ENCODE measurements around the gene CEND1.

CEND1 gene

DNA sequence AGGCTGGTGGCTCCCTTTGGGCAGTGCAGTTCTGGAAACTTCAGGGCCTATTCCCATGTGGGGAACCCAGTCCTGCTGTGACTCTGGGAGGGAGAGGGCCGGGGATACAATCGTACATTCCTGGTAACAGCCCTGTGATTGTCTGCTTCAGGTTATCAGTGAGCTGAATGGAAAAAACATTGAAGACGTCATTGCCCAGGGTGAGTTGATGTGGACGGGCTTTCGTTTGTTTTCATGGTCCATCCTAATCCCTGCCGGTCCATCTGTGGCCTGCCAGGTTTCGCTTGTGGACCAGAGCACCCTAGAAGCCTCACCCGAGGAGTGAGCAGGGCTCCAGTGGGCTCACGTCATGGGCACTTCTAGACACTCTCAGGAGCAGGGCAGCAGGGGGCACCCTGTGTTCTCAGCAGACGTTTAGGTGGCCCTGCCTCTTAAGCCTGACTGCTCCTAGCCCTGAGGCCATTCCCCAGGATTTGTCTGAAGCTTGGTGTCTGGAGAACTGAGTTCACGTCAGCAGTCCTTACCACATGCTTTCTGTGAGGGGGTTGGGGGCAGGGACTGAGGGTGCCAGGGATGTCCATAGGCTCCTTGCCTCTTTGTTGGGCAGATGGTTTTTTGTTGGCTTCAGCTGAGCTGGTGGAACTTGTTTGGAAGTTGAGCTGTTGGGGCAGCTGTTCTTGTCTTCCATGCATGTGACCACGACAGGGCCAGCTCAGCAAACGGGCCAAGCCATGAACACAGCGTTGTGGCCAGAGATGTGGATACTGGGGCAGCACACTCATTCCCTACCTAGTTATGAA is 21.8 kb upstream of the CEND1 start:
- peaks cover 3% of the 10 kb centered on the region for H3K27me3 Mint-ChIP-seq
- H3K27ac Mint-ChIP-seq = peak overlapping the region; percentile 90
- peak overlapping the region; percentile 91 for H3K4me3 Mint-ChIP-seq
- no peaks in the 10 kb centered on the region for H3K9me3 Mint-ChIP-seq
- no peak for DNase-seq
- CTCF ChIA-PET = no interaction called here
- H3K36me3 Mint-ChIP-seq = peaks cover 26% of the 10 kb centered on the region
- H3K4me1 Mint-ChIP-seq = peaks cover 44% of the 10 kb centered on the region

DNA sequence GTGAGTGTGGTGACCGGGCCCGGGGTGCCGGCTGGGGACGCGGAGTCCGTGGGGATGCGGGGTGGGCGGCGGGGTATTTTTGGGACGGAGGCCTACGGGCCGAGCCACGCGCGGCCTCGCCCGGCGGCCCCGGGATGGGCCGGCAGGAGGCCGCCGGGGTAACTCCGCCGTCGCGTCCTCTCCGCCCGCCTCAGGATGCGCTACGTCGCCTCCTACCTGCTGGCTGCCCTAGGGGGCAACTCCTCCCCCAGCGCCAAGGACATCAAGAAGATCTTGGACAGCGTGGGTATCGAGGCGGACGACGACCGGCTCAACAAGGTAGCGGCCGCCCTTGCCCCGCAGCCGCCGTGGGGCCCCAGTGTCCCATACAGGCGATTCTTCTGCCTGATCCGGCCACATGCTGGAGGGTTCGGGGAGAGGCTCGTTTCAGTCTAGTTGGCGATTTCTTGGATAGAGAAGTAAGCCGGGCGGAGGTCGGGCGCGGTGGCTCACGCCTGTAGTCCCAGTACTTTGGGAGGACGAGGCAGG is 20.2 kb upstream of the CEND1 start:
- peaks cover 26% of the 10 kb centered on the region for H3K36me3 Mint-ChIP-seq
- peak overlapping the region; percentile 97 for H3K27ac Mint-ChIP-seq
- peaks cover 53% of the 10 kb centered on the region for H3K4me1 Mint-ChIP-seq
- DNase-seq = no peak
- peaks cover 3% of the 10 kb centered on the region for H3K27me3 Mint-ChIP-seq
- CTCF ChIA-PET = no interaction called here
- peak overlapping the region; percentile 91 for H3K4me3 Mint-ChIP-seq
- no peaks in the 10 kb centered on the region for H3K9me3 Mint-ChIP-seq

DNA sequence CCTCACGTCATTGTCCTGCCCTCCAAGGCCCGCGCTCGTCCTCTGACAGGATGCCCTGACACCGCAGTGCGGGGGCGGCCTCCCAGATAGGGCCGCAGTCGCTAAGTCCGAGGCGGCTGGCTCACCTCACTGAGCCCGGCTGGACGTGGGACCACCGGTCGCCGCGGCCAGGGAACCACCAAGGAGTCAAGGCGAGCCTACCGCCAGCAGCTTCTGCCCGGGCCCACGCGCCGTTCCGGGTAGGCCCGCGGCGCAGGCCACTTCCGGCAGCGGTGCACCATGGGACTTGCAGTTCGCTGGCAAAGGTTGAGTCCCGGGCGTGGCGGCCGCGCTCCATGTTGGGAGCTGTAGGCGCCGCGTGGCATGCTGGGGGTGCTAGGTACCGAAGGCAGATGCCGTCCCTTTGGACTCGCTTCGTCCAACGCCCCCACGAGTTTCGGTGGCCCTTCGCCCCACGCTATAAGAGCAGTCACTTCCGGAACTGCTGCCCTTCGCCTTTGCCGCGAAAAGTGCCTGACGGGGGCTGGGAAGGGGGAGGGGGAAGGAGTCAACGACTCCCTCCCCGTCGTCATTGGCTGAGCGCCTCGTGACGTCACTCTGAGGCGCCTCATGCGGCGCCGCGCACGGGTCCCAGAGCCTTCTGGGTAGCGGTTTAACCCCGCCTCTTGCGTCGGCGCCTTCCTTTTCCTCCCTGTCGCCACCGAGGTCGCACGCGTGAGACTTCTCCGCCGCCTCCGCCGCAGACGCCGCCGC is 19.6 kb upstream of the CEND1 start, which contains the start of gene RPLP2:
Gene RPLP2, plus strand, starts transcription at position 681 of the 753 bp plus-strand sequence. CDS start 268 bp downstream, outside the sequence.
- DNase-seq = peak; percentile 98
- Mint-ChIP-seq H3K9me3 (no peaks in the 10 kb centered on the region), H3K4me1 (peaks cover 55% of the 10 kb centered on the region), H3K27me3 (peaks cover 3% of the 10 kb centered on the region), H3K27ac (peak within 1 kb of the TSS; percentile 97), H3K36me3 (peaks cover 26% of the 10 kb centered on the region), H3K4me3 (peak within 1 kb of the TSS; percentile 91)
- CTCF ChIA-PET = no interaction called here

DNA sequence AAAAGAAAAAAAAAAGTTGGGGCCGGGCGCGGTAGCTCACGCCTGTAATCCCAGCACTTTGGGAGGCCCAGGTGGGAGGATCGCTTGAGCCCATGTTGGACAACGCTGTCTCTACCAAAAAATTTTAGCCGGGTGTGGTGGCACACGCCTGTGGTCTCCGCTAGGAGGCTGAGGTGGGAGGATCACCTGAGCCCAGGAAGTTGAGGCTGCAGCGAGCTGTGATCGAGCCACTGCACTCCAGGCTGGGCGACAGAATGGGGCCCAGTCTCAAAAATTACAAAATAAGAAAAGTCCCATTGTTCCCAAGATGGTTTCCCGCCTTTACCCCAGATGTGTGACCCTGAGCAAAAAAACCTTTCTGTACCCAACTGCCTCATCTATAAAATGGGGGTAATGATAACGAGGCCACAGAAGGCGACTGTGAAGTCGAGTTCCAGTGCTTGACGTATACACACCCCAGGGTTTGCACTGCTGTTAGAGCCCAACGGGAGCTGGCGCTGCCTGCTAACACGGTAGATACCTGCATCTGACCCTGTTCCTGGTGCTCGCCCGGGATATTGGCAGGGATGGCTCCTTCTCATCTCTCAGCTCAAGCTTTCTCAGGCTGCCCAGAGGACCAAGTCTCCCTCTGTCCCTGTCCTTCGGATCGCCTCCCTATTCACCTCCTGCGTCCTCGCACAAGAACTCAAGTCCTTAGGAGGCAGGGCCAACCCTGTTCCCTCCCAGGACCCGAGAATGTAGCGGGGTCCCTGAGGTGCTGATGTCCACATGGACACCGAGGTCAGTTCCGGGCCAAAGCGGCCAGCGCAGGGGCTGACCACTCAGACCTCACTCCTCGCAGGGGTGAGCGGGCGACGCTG is 18.8 kb upstream of the CEND1 start:
- peak; percentile 42 for DNase-seq
- no peaks in the 10 kb centered on the region for H3K9me3 Mint-ChIP-seq

DNA sequence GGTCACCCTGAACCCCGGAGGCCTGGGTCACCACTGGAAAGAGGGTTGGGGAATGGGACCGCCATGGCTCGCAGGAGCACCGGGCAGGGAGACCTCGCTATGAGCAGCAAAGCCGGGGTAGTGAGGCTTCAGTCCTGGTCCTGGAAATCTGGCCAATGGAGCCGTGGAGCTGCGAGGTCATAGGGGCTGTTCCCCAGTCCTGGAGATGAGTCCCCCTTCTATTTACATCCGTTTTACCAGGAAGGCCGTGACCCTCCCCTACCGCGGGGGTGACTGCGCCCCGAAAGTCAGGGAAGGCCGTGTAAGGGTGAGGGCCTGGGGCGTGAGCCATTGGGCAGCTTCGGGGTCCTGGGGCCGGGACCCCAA is 14.7 kb upstream of the CEND1 start:
- Mint-ChIP-seq H3K27ac (peak overlapping the region; percentile 84), H3K4me3 (peak overlapping the region; percentile 82), H3K9me3 (no peaks in the 10 kb centered on the region), H3K27me3 (peaks cover 2% of the 10 kb centered on the region), H3K36me3 (peaks cover 6% of the 10 kb centered on the region), H3K4me1 (peaks cover 41% of the 10 kb centered on the region)
- CTCF ChIA-PET = no interaction called here
- DNase-seq = no peak

More for the DNA sequence above, 18.8 kb upstream of the CEND1 start:
- Mint-ChIP-seq H3K4me1 (peaks cover 59% of the 10 kb centered on the region), H3K4me3 (peak overlapping the region; percentile 91), H3K27me3 (peaks cover 3% of the 10 kb centered on the region), H3K27ac (peak overlapping the region; percentile 97), H3K36me3 (peaks cover 23% of the 10 kb centered on the region)
- CTCF ChIA-PET = interaction anchor here (0.7 kb wide), 1 partner anchor 151 kb away, joined by 3 read pairs; no protein-coding TSS in a partner anchor

DNA sequence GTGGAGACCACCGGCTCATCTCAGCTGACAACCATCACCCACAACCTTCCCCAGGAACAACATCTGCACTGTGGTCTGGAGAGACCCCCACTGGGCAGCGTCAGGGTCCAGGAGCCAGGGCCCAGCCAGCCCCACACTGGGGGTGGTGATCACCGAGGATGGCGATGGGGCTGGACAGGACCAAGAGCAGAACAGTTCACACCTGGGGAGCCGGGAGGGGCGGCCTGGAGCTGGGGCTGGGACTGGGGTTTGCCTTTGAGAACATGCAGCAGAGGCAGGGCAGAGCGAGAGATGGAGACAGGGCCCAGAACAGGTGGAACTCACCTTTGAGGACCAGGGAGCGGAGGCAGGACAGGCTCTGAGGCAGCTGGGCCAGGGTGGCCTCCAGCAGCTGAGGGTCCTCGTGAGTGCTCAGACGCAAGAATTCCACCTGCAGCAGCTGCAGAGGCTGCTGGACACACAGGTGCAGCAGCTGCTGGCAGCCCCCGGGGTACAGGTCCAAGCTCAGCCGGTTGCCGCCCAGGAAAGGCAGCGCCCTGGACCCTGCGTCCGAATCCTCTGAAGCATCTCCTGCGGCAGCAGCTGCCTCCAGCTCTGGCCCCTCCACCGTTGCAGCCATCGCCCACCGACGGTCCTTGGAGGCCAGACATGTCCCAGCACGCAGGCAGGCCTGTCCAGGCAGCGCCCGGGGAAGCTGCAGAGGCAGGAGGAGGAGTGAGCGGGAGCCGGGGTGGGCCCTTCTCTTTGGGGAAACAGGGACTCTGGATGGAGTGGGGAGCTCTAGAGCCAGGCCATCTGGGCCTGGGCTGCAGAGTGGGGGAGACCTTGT is 14.1 kb upstream of the CEND1 start:
- no peaks in the 10 kb centered on the region for H3K9me3 Mint-ChIP-seq
- peaks cover 40% of the 10 kb centered on the region for H3K4me1 Mint-ChIP-seq
- H3K27me3 Mint-ChIP-seq = no peaks in the 10 kb centered on the region
- H3K27ac Mint-ChIP-seq = peak overlapping the region; percentile 84
- CTCF ChIA-PET = no interaction called here
- peaks cover 6% of the 10 kb centered on the region for H3K36me3 Mint-ChIP-seq
- DNase-seq = no peak
- H3K4me3 Mint-ChIP-seq = peak overlapping the region; percentile 82

DNA sequence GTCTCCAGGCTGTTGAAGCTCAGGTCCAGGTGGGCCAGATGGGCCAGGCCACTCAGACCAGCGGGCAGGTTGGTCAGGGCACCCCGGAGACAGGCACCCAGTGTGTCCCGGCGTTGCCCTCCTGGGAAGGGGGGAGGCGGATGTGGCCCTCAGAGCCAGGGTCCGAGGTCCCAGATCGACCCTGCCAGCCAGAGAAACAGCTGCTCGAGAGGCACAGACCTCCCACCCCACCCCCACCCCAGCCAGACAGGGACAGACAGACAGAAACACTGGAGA is 13.5 kb upstream of the CEND1 start:
- Mint-ChIP-seq H3K4me3 (peak overlapping the region; percentile 82), H3K27me3 (no peaks in the 10 kb centered on the region), H3K27ac (no peak overlapping the region), H3K9me3 (no peaks in the 10 kb centered on the region), H3K36me3 (peaks cover 6% of the 10 kb centered on the region), H3K4me1 (peaks cover 34% of the 10 kb centered on the region)
- CTCF ChIA-PET = no interaction called here
- DNase-seq = no peak

DNA sequence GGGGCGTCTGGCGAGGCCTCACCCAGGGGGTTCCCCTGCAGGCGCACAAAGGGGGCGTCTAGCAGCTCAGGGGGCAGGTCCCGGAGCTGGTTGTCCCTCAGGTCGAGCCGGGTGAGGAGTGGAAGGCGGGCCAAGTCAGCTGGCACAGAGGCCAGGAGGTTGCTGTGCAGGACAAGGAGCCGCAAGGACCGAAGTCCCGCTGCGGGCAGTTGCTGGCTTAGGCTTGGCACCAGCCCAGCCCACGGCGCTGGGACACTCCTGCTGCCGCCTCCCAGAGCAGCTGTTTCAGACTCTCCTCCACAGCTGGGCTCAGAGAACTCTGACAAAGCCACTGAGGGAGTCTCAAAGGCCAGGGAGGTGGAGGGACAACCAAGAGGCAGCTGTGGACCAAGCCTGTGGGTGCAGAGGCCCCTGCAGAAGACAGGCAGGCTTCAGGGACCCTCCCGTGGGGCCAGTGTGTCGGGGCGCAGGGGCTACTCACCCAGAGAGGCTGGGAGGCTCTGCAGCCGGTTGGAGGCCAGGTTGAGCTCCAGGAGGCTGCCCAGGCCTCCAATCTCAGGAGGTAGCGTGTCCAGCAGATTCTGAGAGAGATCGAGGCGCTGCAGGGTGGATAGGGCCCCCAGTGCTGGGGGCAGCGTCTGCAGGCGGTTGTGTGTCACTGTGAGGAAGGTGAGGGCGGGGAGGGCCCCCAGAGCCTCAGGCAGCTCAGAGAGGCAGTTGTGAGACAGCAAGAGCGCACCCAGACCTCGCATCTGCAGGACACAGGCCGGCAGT is 13.0 kb upstream of the CEND1 start:
- CTCF ChIA-PET = no interaction called here
- Mint-ChIP-seq H3K4me1 (peaks cover 30% of the 10 kb centered on the region), H3K4me3 (peak overlapping the region; percentile 82), H3K27me3 (no peaks in the 10 kb centered on the region), H3K27ac (no peak overlapping the region), H3K9me3 (no peaks in the 10 kb centered on the region), H3K36me3 (peaks cover 6% of the 10 kb centered on the region)
- no peak for DNase-seq

DNA sequence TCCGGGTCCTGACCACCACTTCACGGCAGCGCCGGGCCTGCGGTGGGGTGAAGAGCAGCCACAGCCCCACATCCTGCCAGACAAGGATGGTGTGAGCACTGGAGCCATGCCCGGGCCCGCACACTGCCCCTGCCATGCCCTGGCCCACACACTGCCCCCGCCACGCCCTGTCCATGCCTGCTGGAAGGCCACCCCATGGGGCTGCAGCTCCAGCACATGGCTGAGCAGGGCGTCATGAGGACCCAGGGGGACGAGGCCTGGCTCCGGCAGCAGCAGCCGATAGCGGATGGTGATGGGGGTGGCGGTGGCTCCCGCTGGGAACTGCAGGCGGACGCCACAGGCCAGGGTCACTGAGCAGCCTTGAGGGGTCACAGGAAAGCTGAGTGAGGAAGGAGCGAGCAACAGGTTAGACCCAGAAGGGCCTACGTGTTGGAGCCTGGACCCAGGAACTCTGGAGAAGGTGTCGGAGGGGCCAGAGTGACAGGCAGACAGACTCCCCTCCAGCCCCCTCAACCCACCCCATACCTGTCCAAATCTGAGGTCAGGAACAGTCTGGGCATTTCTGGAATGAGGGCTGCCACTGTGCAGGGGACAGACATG is 12.2 kb upstream of the CEND1 start:
- peaks cover 29% of the 10 kb centered on the region for H3K4me1 Mint-ChIP-seq
- no peak overlapping the region for H3K27ac Mint-ChIP-seq
- peak overlapping the region; percentile 12 for H3K4me3 Mint-ChIP-seq
- CTCF ChIA-PET = no interaction called here
- H3K9me3 Mint-ChIP-seq = no peaks in the 10 kb centered on the region
- no peaks in the 10 kb centered on the region for H3K27me3 Mint-ChIP-seq
- peaks cover 6% of the 10 kb centered on the region for H3K36me3 Mint-ChIP-seq
- no peak for DNase-seq

DNA sequence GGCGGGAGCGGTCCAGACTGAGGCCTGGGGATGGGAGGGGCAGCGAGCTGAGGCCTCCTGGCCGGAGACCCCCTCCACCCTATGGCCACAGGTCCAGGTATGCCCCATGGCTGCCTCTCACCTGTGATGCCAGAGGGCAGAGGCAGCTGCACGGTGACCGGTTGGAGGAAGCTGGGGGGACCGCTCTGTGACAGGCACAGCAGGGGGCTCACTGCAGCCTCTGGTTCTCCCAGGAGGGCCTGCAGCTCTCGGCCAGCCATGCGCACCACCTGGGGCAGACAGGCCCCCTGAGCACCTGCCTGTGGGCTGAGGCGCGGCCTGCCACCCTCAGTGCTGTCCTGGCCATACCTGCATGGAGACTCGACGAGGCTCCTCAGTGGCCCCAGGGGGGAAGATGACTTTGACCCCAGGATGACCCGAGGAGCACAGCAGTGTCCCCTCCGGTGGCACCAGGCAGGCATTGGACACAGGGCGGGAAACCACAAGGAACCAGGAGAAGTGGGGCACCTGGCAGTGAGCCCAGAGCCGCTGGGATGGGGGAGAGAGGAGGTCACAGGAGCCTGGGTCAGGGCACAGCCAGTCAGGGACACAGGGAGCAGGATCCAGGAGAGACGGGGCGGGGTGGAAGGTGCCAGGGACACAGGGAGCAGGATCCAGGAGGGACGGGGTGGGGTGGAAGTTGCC is 11.3 kb upstream of the CEND1 start:
- Mint-ChIP-seq H3K4me1 (peaks cover 29% of the 10 kb centered on the region), H3K27me3 (no peaks in the 10 kb centered on the region), H3K36me3 (peaks cover 6% of the 10 kb centered on the region), H3K9me3 (no peaks in the 10 kb centered on the region), H3K27ac (no peak overlapping the region), H3K4me3 (peak overlapping the region; percentile 28)
- no peak for DNase-seq
- CTCF ChIA-PET = no interaction called here

DNA sequence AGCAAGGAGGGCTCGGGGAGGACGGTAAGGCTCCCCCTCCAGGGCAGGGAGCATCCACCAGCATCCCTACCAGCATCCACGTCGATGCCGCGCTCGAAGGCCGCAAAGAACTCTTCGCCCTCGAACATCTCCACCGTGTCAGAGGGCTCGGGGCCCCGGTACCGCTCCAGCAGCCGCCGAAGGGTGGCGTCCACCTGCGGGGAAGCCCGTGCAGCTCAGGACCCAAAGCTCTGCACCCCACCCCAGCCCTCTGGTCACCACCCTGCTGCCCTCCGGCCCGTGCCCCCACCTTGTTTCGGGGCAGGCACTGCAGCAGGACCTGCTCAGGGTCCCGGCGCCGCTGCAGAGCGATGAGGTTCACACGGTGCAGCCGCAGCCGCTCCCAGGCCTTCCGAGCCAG is 10.6 kb upstream of the CEND1 start:
- peaks cover 29% of the 10 kb centered on the region for H3K4me1 Mint-ChIP-seq
- no peak overlapping the region for H3K4me3 Mint-ChIP-seq
- DNase-seq = no peak
- no peaks in the 10 kb centered on the region for H3K27me3 Mint-ChIP-seq
- peaks cover 6% of the 10 kb centered on the region for H3K36me3 Mint-ChIP-seq
- no peaks in the 10 kb centered on the region for H3K9me3 Mint-ChIP-seq
- H3K27ac Mint-ChIP-seq = no peak overlapping the region
- CTCF ChIA-PET = no interaction called here

DNA sequence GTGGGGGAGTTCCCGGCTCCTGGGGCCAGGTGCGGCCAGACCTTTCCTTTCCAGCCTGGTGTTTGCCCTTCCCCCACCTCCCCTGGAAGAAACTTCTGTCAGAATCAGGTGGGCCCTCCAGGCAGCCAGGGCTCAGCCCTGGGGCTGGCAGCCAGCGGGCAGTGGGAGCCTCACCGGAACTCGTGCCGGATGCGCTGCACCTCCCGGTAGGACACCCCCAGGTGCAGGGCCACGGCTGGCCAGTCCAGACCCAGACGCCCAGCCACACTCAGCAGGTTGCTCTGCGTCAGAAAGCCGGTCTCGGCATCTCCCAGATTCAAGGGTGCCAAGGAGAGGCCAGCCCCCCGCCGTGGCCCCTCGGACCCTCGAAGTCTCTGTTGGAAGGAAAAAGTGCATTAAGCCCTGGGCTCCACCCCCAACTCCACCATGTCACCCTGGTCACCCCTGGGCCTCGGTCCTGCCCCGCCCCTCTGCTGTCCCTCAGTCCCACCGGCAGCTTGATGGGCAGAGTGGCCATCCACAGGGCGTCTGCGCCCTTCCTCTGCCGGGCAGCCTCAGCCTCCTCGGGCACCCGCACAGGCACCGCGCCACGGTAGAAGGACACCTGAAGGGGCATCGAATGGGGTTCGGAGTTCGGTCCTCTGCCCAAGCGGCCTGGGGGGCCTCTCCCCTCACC is 9.9 kb upstream of the CEND1 start:
- no peak for DNase-seq
- H3K27me3 Mint-ChIP-seq = no peaks in the 10 kb centered on the region
- no peaks in the 10 kb centered on the region for H3K9me3 Mint-ChIP-seq
- peaks cover 6% of the 10 kb centered on the region for H3K36me3 Mint-ChIP-seq
- peak overlapping the region; percentile 23 for H3K4me3 Mint-ChIP-seq
- peaks cover 29% of the 10 kb centered on the region for H3K4me1 Mint-ChIP-seq
- H3K27ac Mint-ChIP-seq = no peak overlapping the region
- CTCF ChIA-PET = no interaction called here

All from activated naive CD4-positive, alpha-beta T cell treated with anti-CD3 and anti-CD28 coated beads, Interleukin-2, amount 10 ng/mL, durations not matched to agents 7 days and 5 days (primary cell).